CD4-positive, alpha-beta T cell treated with Interferon gamma for 1 hour (primary cell): ENCODE data around the gene TMEM259.

Source experiments
- DNase-seq: peaks from one replicate; pipeline ENCODE4 v3.0.0-alpha.2; 2020

Gene TMEM259

GRCh38 chr19:1020868-1021425 lies at the start of gene TMEM259:
Gene TMEM259 (minus strand): TSS chr19:1021123. CDS start chr19:1020996, 127 bp downstream.
- peak; percentile 98 for DNase-seq

DNA sequence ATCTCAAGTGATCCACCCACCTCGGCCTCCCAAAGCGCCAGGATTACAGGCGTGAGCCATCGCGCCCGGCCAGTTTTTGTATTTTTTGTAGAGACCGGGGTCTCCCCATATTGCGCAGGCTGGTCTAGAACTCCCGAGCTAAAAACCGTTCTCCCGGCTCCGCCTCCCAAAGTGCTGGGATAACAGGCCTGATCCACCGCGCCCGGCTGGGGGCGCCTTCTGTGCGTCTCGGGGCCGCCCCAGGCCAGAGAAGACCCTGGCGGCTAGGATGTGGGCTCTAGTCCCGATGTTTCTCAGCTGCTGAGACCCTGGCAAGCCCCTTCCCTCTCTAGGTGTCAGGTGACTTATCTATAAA lies 49.6 kb upstream of the TMEM259 start:
- DNase-seq: no peak

- DNase-seq: peak; percentile 85
Measured at GRCh38 chr19:1069009-1069779, 48.3 kb upstream of the TMEM259 start.

DNA sequence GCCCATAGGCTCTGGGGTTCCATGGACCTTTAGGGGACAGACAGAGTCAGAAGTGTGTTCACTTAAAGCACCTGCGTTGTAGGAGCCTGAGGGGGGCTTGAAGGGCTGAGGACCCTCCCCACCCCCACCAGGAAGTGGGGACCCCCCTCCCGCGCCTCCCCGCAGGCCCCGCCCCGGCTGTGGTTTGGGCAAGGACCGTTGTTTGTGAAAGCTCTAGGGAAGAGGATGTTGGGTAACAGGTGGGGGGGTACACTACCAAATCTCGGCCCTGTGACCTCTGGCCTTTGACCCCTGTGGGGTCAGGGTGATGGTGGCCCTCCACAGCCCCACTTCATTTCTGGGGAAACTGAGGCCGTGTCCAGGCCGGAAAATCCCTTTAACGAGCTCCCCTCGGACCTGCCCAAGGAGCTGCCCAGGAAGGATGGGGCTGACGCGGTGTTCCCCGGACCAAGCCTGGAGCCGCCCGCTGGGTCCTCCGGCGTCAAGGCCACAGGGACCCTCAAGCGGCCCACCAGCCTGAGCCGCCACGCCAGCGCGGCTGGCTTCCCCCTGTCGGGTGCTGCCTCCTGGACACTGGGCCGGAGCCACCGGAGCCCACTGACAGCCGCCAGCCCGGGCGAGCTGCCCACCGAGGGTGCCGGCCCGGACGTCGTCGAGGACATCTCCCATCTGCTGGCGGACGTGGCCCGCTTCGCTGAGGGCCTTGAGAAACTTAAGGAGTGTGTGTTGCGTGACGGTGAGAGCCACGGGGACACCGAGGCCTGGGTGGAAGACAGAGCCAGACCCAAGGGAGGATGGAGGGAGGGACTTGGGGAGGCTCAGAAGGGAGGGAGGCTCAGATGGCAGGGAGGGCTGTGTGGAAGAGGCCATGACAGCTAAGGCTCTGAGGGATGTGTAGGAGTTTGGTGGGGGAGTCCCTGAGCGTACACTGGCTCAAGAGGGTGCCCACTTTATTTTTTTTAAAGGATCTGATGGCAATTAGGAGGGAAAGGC lies 47.4 kb upstream of the TMEM259 start:
- peak; percentile 77 for DNase-seq

- no peak for DNase-seq
Measured at GRCh38 chr19:1067341-1067957, 46.5 kb upstream of the TMEM259 start.

DNA sequence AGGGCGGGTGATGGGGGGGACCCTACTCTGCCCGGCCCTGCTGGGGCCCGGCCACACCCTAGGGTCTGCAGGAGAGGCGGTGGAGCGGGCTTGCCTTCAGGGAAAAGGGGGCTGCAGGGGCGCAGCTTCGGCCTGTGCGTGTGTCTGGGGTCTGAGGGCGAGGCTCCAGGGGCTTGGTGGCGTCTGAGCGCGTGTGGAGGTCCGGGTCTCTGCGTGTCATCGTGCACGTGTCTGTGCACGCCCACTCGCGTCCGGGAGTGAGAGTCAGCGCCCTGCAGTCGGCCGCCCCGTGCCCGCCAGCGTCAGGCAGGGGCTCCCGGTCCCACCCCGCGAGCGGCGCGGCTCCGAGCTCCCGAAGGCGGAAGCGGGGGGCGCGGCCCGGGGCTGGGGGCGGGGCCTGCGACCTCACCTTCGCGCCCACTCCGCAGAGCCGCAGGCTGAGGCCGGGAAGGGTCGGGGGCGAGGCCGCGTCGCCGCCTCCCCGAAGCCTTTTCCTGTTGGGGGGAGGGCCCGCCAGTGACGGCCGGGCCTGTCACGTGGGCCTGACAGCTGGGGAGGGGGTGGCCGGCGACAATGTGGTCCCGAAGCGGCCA lies 45.9 kb upstream of the TMEM259 start, which contains the start of gene ARHGAP45:
TSS of gene ARHGAP45 (plus strand) at position 420 of the 593 bp plus-strand sequence. CDS start 239 bp downstream, outside the sequence.
- DNase-seq: peak; percentile 87

GRCh38 chr19:1066251-1066747 lies 45.4 kb upstream of the TMEM259 start:
- no peak for DNase-seq

DNA sequence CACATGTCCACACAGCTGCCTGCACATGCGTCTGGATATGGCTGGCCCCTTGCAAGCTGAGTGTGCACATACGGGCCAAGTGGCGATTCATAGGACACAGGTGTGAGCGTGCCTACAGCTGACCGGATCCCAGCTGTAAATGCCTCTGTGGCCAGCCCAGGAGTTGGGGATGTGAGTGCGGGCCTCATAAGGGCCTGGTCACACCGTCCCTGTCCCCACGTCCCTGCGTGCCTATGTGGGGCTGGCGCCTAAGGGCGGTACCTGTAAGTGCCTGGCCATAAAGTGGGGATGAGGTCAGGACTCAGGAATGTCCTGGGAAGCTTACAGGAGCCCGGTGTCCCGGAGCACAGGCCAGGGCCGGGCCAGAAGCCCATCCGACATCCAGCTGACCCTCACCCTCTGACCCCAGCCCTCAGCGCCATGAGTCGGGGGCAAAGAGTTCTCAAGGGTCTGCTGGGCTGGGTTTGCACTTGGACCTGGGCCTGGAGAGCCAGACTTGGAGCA lies 44.7 kb upstream of the TMEM259 start:
- DNase-seq: no peak

GRCh38 chr19:1064661-1065605 lies 44.0 kb upstream of the TMEM259 start:
- DNase-seq: peak; percentile 73

DNA sequence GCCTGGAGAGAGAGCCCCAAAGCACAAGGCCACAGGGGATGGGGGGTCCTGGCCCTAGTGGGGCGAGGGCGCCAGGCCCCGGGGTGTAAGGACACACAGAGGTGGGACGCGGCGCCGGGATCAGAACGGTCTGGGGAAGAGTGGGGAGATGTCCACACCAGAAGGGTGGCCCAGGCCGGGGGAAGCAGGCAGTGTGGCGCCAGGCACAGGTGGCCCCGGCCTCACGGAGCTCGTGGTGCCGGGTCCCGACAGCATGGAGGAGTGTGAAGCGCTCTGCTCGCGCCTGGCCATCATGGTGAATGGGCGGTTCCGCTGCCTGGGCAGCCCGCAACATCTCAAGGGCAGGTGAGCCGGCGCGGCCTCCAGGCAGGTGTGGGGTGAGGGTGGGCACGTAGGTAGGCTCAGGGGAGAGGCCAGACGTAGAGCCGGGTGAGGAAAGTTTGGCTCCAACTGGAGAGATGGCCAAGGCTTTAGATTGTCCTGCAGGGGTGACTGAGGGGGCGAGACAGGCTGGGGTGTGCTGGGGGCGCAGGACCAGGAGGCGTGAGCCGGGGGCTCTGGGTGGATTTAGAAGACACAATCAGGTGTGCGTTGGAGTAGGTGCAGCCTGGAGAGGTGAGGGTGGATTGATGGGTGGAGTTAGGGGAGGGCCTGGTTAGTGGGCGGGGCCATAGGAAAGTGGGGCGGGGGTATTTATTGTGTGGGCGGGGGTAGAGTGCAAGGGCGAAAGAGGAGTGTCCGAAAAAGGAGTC lies 43.2 kb upstream of the TMEM259 start:
- DNase-seq: no peak

DNA sequence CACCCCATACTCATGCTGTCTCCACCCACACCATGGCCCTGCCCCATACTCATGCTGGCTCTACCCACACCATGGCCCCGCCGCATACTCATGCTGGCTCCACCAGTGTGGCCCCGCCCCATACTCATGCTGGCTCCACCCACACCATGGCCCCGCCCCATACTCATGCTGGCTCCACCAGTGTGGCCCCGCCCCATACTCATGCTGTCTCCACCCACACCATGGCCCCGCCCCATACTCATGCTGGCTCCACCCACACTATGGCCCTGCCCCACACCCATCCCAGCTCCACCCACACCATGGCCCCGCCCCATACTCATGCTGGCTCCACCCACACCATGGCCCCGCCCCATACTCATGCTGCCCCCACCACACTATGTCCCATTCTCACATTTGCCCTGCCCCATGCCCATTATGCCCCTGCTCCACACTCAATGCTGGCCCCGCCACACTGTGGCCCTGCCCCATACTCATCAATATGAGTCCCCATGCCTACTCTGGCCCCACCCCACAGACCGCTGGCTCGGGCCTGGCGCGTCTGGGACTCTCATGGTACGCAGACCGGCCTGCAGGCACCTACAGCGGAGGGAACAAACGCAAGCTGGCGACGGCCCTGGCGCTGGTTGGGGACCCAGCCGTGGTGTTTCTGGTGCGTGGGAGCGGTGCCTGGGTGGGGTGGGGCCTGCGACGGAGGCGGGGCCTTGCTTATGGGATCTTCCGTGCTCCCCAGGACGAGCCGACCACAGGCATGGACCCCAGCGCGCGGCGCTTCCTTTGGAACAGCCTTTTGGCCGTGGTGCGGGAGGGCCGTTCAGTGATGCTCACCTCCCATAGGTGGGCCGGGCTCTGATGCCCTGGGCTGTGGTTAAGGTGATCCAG lies 42.3 kb upstream of the TMEM259 start:
- DNase-seq: peak; percentile 80

DNA sequence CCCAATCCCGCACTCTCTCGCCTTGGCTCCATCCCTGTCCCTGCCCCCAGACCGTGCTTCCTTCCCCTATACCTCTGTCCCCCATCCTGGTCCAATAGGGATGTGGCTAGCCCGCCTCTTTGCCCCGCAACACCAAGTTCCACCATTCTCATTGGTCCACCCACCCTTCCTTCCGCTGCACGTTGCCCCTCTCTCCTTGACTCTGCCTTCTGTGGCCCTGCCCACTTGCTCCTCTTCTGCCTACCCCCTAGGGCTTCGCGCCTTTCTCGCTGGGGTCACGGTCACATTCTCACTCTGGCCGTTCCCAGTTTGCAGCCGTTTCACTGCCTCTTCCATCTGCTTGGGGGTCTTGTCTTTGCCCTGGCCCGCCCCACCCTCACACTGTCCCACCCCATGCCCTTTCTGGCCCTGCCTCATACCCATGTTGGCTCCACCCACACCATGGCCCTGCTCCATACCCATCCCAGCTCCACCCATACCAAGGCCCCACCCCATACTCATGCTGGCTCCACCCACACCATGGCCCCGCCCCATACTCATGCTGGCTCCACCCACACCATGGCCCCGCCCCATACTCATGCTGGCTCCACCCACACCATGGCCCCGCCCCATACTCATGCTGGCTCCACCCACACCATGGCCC lies 41.6 kb upstream of the TMEM259 start:
- DNase-seq: no peak

DNA sequence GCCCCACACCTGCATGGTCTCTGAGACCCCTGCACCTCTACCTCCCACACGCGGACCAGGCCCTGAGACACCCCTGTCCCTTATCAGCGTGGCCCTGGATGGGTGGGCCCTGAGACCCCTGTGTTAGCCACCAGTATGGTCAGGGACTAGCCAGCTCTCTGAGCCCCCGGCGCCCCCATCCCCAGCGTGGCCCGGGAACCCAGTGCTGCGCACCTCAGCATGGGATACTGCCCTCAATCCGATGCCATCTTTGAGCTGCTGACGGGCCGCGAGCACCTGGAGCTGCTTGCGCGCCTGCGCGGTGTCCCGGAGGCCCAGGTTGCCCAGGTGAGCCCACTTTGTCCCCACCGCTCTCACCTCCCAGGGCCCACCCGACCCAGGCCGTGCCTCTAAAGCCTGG lies 41.1 kb upstream of the TMEM259 start:
- no peak for DNase-seq

DNA sequence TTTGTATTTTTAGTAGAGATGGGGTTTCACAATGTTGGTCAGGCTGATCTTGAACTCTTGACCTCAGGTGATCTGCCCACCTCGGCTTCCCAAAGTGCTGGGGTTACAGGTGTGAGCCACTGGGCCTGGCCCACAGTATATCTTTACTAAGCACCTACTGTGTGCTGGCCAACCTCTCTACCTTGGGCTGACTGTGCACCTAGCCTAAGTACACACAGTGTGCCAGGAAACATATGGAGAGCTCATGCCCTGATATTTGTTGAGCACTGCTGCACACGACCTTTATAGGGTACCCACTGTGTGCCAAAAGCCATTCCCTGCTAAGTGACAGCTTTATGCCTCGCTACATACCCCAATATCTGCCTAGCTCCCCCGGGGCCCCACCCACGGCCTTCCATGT lies 39.8 kb upstream of the TMEM259 start:
- no peak for DNase-seq

- DNase-seq: no peak
Measured at GRCh38 chr19:1058112-1058511, 37.2 kb upstream of the TMEM259 start.

DNA sequence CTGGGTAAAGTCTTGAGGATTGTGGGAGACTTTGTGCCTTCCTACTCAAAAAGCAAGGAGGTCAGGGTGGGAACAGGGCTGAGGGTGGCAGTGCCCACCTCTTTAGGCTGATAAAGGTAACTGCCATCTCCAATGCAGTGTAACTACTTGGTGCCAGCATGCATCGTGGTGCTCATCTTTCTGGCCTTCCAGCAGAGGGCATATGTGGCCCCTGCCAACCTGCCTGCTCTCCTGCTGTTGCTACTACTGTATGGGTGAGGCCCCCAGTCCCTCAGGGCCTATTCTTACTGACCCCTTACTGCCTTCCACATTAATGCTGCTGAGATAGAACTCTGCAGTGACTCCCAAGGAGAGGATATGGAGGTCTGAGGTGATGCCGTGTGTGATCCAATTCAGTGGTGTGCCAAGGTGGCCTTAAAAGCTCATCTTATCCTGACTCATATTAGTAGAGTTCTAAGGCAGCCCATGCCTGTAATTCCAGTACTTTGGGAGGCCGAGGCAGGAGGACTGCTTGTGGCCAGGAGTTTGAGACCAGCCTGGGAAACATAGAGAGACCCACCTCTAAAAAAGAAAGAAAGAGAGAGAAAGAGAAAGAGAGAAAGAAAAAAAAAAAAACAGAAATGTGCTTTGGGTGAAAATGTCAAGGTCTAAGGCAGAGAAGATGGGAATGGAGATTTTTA lies 36.4 kb upstream of the TMEM259 start:
- peak; percentile 62 for DNase-seq

- no peak for DNase-seq
Measured at GRCh38 chr19:1055886-1056620, 35.1 kb upstream of the TMEM259 start.
